ENCODE measurements around the gene GADD45B.
"Not testable (repeated sequence)": the region's sequence is repeated elsewhere in the genome, so short reads cannot be mapped to it uniquely, and the experiment has no call there.

Gene GADD45B

DNA sequence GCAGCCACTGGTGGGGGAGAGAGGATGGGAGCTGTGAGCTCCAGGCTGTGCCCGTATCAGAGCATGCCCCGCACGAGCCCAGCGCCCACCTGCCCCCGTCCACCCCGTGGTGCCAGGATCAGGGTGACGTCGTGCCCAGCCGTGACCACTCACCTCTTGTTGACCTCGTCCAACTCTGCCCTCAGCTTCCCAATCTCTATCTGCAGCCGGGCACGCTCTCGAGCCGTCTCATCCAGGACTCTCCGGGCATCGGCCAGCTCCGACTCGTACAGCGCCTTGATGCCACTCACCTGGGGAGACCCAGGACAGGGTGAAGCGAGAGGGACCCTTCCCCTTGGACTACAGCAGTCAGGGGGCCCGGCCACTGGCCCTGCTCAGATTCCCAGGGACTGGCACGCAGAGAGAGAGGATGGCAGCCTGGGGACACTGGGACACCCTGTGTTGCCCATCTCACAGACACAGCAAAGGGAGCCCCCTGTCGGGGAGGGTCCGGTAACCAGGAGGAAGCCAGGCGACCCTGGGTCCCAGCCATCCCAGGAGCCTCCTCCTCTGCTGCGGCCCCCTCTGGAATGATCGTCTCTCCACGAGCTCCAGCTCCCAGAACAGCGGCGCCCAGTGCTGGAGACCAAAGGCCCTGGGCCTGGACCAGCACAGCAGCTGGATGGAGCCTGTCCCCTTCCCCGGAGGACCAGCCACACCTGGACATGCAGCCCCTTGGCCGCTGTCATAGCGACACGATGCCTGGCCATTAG is 31.5 kb upstream of the GADD45B start:
- no peak for DNase-seq (ENCODE audit: low read depth)

- no peak for DNase-seq (ENCODE audit: low read depth)
Measured at GRCh38 chr19:2446381-2446780, 29.5 kb upstream of the GADD45B start.

GRCh38 chr19:2449019-2449418 is 26.9 kb upstream of the GADD45B start:
- no peak for DNase-seq (ENCODE audit: low read depth)

GRCh38 chr19:2451138-2451537 is 24.8 kb upstream of the GADD45B start:
- no peak for DNase-seq (ENCODE audit: low read depth)

GRCh38 chr19:2451741-2452140 is 24.2 kb upstream of the GADD45B start:
- DNase-seq (ENCODE audit: low read depth), result no peak

GRCh38 chr19:2453431-2454025 is 22.4 kb upstream of the GADD45B start:
- no peak for DNase-seq (ENCODE audit: low read depth)

- no peak for DNase-seq (ENCODE audit: low read depth)
Measured at GRCh38 chr19:2454199-2454961, 21.5 kb upstream of the GADD45B start.

GRCh38 chr19:2454962-2455850 is 20.7 kb upstream of the GADD45B start:
- DNase-seq (ENCODE audit: low read depth), result no peak

DNA sequence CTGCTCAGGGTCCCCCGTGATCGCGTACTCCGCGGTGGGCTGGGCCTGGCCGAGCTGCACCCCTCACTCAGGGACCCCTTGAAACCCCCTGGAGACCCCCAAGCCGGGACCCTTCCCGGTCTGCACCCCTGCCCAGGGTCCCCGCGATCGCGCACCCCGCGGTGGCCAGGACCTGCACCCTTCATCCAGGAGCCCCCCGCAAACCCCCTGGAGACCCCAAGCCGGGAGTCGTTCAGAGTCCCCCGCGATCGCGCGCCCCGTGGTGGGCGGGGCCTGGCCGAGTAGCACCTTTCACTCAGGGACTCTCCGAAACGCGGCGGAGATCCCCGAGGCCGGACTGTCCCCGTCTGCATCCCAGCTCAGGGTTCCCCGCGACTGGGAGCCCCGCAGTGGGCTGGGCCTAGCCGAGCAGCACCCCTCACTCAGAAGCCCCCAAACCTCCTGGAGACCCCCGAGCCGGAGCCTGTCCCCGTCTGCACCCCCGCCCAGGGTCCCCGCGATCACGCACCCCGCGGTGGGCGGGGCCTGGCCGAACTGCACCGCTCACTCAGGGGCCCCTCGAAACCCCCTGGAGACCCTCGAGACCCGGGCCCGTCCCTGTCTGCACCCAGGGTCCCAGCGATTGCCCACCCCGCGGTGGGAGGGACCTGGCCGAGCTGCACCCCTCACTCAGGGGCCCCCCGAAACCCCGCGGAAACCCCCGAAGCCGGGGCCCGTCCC is 19.9 kb upstream of the GADD45B start:
- DNase-seq (ENCODE audit: low read depth), result peak; percentile 36

DNA sequence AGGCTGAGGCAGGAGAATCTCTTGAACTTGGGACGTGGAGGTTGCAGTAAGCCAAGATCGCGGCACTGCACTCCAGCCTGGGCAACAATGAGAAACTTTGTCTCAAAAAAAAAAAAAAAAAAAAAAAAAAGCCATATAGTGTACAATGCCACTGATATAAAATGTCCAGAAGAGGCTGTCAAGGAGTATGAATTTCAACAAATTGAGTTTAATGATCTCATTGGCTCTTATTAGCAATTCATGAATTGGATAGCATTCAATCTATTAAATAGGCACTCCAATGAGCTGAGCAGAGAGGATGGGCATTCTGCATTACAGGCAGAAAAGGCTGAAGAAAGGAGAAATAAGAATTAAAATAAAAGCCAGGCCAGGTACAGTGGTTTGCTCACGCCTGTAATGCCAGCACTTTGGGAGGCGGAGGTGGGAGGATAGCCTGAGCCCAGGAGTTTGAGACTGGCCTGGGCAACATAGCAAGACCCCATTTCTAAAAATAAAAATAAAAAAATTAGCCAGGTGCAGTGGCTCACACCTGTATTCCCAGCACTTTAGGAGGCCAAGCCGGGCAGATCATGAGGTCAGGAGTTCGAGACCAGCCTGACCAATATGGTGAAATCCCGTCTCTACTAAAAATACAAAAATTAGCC is 18.4 kb upstream of the GADD45B start:
- DNase-seq (ENCODE audit: low read depth), result no peak

DNA sequence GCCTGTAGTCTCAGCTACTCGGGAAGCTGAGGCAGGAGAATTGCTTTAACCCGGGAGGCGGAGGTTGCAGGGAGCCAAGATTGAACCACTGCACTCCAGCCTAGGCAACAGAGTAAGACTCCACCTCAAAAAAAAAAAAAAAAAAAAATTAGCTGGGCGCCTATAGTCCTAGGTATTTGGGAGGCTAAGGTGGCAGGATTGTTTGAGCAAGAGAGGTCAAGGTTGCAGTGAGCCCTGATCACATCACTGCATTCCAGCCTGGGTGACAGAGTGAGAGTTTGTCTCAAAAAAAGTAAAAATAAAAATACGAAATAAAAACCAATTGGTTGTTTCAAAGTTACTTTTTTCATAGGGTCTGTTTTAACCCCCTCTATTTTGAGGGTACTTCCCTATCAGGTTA is 17.9 kb upstream of the GADD45B start:
- DNase-seq (ENCODE audit: low read depth), result no peak

- DNase-seq (ENCODE audit: low read depth), result not testable (repeated sequence)
Measured at GRCh38 chr19:2458776-2459175, 17.2 kb upstream of the GADD45B start.

GRCh38 chr19:2460245-2460644 is 15.7 kb upstream of the GADD45B start:
- no peak for DNase-seq (ENCODE audit: low read depth)

DNA sequence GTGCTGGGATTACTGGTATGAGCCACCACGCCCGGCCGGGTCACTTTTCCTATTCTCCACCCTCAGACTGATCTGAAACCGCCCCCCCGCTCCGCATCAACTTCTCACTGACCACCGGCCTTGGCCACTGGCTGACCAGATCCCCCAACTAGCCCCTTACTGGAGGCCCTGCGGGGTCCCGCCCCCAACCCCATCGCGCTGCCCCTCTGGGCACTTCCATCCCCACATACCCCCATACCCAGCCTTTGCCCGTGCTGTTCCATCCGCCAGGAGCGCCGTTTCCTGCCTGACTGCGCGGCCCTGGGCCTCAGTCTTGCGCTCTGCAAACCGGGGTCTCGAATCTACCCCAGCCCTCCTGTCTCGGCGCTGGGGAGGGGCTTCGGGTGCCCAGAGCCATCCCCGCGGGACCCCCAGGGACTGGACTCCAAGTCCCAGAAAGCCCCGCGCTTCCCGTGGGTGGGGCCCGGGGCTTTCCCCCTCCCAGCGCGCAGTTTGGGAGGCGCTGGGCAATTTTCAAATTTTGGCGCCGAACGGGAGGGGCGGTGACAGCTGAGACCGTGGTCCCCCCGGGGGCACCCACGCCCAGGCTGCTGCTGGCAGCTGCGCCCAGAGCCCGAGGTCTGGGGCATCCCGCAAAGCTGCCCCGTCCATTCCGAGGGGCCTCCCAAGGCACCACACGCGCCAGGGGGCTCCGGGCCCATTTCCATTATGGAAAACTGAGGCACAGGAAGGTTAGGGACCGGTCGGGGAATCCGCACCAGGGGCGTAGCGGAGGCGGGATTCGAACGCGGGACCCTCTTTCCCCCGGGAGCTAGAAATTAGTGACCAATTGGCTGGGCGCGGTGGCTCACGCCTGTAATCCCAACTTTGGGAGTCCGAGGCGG is 13.9 kb upstream of the GADD45B start:
- peak; percentile 52 for DNase-seq (ENCODE audit: low read depth)

GRCh38 chr19:2462635-2463421 is 13.1 kb upstream of the GADD45B start:
- no peak for DNase-seq (ENCODE audit: low read depth)

GRCh38 chr19:2463694-2464093 is 12.2 kb upstream of the GADD45B start:
- not testable (repeated sequence) for DNase-seq (ENCODE audit: low read depth)

DNA sequence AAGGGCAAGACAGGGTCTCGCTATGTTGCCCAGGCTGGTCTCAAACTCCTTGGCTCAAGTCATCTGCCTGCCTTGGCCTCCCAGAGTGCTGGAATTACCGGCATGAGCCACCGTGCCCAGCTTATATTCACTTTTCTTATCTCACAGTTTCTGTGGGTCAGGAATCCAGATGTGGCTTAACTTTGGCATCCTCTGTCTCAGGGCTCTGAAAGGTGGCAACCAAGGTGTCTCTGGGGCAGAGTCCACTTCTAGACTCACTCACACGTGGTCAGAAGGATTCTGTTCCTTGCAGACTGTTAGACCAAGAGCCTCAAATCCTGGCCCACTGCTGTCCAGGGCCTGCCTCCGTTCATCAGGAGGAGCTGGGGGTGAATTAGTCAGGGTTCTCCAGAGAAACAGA is 11.5 kb upstream of the GADD45B start:
- DNase-seq (ENCODE audit: low read depth), result no peak

DNA sequence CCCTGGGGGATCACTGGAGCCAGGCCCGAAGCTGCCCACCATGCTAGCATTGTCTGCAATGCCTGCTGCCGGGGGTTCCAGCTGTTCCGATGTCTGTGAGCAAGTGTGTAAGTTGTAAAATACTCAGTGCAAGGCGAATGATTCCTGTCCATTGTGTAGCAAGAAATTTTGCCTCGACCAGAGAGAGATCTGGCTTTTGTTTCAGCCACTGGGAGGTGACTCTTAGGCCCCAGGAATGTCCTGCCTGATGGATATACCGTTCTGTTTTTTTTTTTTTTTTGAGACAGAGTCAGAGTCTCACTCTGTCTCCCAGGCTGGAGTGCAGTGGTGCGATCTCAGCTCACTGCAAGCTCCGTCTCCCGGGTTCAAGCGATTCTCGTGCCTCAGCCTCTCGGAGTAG is 7.3 kb upstream of the GADD45B start:
- no peak for DNase-seq (ENCODE audit: low read depth)

Measured in stimulated activated CD8-positive, alpha-beta memory T cell treated with anti-CD3 and anti-CD28 coated beads, Interleukin-12 subunit alpha, Interleukin-12 subunit beta, amount 100 ng/mL, for 4 hours (primary cell).